Cardiac septum (tissue), 1 donor: ENCODE data around the gene RMND5A. TPM values are rescaled to one million over a fixed set of nuclear protein-coding genes. Genes with fewer than 3 reads are reported as not detected.
A peak's percentile ranks its signal among the peaks of the same experiment; 100 is the strongest.
"Not testable (repeated sequence)": the region's sequence is repeated elsewhere in the genome, so short reads cannot be mapped to it uniquely, and the experiment has no call there.

Experiments
- DNase-seq: peaks from one replicate; pipeline ENCODE4 v3.0.0-alpha.2; 2020; ENCODE audit warnings: low spot score
- intact Hi-C: fragments of 100-400 bp; cut with DNase I; formaldehyde crosslinking; loops from one replicate; pipeline ENCODE4 v1.14.0; 2022
- long read RNA-seq: library from polyadenylated mRNA; unstranded; transcript quantifications from one replicate; pipeline ENCODE4 v2.0.0, GENCODE V29; 2021
- total RNA-seq: library from RNA; stranded (reverse); fragmentation: NEBNext Ultra II Directional; extraction: Animal tissue kit (Norgen Biotek cat#: 25700); gene quantifications from one replicate; pipeline ENCODE4 v1.2.1, GENCODE V29; 2021
- donor health status: DM: no; HTN: no; CAD: no.

Gene RMND5A, protein sequence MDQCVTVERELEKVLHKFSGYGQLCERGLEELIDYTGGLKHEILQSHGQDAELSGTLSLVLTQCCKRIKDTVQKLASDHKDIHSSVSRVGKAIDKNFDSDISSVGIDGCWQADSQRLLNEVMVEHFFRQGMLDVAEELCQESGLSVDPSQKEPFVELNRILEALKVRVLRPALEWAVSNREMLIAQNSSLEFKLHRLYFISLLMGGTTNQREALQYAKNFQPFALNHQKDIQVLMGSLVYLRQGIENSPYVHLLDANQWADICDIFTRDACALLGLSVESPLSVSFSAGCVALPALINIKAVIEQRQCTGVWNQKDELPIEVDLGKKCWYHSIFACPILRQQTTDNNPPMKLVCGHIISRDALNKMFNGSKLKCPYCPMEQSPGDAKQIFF
- 96.6 TPM for total RNA-seq
- long read RNA-seq, full-length matches to known transcripts, result 63 of 80 reads
- long read RNA-seq, partial matches to known transcripts, result 4 of 80 reads
- long read RNA-seq, other reads (novel, unspliced or antisense), result 13 of 80 reads

DNA sequence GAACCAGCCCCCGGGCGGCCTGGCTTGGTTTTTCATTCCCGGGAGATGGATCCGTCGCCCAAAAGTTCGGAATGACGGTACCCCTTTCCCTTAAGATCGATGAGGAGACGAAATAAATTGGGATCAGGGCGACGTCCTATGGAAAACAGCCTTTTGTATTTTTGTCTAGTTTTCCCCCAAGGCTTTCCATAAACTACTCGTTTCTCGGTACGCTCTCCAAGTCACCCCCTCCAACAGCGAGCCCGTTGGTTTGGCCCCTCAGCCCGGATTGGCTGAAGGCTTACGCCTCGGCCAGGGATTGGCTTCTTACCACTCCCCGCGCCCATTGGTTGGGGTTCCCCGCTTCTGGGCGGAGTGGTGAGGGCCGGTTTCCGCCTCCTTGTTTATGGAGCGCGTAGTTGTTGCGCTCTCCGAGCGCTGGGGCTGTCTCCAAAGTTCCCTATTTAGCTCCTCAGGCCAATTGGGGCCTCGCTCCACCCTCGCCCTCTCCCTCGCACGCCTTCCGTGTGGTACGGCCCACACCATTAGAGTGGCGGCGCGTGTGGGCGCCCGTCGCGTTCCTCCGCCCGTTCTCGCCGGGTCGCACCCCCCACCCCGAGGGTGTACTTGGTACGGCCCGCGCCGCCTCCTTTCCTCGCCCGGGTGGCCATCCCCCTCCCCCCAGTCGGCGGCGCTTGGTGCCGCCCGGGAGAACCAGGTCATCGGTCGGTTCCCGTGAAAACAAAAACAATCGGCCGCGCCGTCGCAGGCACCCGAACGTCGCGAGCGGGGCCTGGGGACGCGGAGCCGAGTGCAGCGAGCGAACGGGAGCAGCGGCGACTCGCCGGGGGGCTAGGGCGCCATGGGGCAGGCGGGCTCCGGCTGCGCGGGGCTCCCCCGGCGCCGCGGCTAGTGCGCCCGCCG, at the start of gene RMND5A:
Gene RMND5A (plus strand): TSS at position 655 of the 903 bp plus-strand sequence. CDS start 377 bp downstream, outside the sequence.
- peak; percentile 97 for DNase-seq
- intact Hi-C loops, result not testable (repeated sequence)

DNA sequence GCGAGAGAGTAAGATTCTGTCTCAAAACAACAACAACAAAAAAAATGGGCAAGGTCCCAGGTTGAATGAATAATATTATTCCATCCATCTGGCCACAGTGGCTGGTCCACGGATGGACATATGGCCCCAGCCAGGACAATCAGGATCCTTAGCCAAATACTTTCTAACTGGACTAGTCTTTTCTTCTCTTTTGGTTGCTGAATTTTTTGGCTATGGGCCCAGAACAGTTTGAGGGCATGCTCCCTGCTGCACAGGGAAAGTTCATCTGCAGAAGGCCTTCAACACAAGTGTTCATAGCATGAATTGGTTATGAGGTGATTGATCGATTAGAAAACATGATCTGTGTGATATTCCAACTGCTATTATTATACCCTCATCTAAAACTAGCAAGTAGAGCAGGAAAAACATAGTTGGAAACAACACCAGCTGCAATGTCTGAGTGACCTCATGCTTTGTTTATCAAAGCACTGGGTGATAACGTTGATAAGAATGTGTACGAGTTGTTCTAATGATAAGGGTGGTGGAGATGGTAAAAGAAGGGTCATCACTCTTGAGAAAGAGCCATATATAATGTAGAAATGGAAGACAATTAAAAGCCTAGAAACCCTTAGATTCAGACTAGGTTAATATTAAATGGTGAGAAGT, 48.6 kb upstream of the RMND5A start:
- DNase-seq, result no peak
- intact Hi-C loops, result loop anchor here (10.0 kb wide), 1 partner anchor 47 kb away; the partner anchor contains the start of gene RNF103

DNA sequence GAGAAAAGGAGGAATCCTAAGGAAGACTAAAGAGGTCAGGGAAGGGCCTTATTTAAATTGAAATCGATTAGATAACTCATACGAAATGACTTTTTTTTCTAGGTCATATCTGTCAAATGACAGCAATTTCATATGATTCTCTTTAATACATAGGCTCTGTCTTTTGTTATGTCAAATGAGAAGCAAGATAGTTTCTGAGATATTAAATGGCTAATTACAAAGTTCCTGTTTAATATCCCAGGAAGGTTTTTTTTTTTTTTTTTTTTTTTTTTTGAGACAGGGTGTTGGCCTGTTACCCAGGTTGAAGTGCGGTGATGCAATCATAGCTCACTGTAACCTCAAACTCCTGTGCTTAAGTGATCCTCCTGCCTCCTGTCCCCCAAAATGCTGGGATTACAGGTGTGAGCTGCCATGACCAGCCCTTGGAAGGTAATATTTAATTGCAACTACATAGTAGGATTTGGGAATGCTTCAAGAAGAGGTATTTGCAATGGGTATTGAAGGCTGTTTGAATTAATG, 48.0 kb upstream of the RMND5A start:
- intact Hi-C loops, result loop anchor here (10.0 kb wide), 1 partner anchor 47 kb away; the partner anchor contains the start of gene RNF103
- no peak for DNase-seq

DNA sequence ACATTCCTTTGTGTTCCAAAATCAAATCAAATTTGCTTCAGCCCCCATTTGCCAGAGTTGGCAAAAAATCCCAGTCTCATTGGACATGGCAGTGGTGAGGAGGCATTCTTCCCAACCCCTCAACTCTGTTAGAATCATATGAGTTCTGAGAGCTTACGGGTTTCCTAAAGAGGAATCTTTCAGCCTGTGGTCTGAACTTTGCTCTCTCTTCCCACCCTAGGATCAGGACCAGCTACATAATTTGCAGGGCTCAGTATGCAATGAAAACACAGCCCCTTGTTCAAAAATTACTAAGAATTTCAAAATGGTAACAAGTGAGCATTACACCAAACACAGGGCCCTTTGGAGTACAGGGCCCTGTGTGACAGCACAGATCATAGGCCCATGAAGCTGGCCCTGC, 47.1 kb upstream of the RMND5A start:
- intact Hi-C loops, result loop anchor here (10.0 kb wide), 1 partner anchor 48 kb away; the partner anchor contains the start of gene RNF103
- no peak for DNase-seq

DNA sequence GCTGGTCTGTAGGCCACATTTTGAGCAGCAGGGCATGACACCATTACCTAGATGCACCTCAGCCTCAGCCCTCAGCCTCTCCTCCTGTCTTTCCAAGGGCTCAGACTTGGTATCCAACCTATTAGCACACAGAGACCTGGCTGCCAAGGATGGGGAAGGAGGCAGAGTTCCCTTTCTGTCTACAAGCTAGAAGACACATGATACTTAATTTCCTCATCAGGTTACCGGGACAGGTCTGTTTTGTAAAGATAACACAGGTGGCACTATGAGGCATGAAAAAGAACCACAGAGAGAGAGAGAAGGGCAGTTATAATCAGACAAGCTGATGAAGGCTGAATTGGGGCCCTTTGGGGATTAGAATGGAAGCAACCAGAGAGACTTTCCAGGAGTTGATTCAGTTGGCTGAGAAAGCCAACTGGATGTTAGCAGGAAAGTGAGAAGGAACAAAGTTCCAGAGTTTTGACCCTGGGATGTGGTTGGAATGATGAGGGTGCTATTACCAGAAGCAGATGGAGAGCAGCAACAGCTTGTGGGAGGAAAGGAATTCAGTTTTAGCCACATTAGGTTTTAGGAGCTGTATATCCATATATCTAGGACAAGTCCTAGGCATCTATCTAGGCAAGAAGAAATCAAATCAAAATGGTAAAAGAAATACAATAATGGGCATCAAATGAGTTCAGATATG, 46.0 kb upstream of the RMND5A start:
- no peak for DNase-seq
- intact Hi-C loops, result loop anchor here (2.0 to 10.0 kb wide), 2 partner anchors 29 to 49 kb away; partner anchors contain the start of gene RNF103

DNA sequence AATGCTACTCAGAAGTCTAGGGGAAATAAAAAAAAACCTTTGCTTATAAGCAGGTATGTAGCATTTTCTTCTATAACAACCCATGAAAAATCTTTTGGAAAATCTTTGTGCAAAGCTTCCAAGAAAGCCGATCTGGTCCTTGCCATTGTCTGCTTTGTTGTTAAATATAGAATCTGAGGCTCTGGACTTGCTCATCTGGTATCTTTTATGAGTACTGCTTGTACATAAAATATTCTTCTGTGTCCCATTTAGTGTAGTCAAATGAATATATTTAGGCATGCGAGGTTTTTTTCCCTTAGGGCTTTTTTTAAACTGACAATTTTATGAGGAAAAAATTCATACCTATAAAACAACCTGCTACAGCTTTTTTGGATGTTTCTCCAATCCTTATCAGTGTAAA, 45.0 kb upstream of the RMND5A start:
- intact Hi-C loops, result loop anchor here (2.0 to 10.0 kb wide), 2 partner anchors 28 to 50 kb away; partner anchors contain the start of gene RNF103
- no peak for DNase-seq

DNA sequence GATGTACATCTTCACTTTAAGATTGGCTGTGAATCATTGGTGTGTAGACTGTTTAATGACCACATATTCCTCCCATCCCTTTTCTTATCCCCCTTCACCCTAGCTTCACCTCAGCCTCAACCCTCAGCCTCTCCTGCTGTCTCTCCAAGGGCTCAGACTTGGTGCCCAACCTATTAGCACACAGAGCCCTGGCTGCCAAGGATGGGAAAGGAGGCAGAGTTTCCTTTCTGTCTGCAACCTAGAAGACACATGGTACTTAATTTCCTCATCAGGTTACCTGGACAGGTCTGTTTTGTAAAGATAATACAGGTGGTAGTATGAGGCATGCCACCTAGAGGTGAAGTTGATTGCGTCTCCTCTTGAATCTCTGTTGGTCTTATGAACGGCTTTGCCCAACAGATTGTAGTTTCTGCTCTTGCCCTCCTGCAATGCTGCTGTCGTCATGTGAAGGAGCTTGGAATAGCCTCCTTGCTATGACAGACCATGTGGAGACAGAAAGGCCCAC, 44.5 kb upstream of the RMND5A start:
- intact Hi-C loops, result loop anchor here (2.0 to 10.0 kb wide), 2 partner anchors 27 to 51 kb away; partner anchors contain the start of gene RNF103

DNA sequence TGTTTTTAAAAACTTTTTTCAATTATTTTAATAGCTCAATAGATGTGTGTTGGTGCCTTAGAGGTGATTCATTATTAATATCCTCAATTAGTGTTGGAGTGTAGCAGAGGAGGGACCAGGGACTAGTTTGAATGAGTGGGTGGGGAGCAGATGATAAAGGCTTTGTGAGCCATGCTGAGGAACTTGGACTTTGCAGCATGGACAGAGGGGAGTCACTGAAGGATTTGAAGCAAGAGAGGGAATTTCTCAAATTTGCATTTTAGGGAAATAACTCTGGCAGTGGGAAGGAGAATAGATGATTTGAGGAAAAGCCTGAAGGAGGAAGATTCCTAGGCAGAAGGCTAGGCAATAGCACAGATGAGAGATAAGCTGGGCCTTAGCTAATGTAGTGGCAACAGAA, 42.3 kb upstream of the RMND5A start:
- no peak for DNase-seq
- intact Hi-C loops, result loop anchor here (10.0 kb wide), 1 partner anchor 53 kb away; the partner anchor contains the start of gene RNF103

More for the DNA sequence above, 44.5 kb upstream of the RMND5A start:
- no peak for DNase-seq

DNA sequence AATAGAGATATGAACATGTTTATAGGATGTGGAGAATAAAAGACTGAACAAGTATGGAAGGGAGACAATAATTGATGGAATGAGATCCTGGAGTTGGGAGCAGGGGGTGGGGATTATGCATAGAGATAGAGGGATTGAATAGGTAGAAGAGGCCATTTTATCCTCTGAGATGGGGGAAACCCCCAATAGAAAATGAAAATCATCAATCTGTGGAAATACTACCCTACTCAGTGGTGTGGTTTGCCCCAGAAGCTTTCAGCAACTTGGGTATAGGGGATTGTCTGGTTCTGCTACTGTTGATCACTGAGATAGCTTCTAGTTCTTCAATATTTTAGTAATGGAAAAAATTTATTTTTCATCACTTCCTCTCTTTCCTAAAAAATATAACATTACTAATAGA, 41.1 kb upstream of the RMND5A start:
- intact Hi-C loops, result loop anchor here (10.0 kb wide), 1 partner anchor 54 kb away; the partner anchor contains the start of gene RNF103
- DNase-seq, result no peak

DNA sequence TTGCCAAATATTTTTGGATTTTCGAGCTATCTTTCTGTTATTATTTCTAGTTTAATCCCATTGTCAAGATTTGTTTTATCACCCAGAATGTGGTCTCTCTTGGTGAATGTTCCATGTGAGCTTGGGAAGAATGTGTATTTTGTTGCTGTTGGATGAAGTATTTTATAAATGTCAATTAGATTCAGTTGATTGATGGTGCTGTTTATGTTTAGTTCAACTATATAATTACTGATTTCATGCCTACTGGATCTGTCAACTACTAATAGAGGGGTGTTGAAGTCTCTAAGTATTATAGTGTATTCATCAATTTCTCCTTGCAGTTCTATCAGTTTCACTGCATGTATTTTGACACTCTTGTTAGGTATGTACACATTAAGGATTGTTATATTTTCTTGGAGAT, 34.7 kb upstream of the RMND5A start:
- intact Hi-C loops, result no loop called here
- no peak for DNase-seq

DNA sequence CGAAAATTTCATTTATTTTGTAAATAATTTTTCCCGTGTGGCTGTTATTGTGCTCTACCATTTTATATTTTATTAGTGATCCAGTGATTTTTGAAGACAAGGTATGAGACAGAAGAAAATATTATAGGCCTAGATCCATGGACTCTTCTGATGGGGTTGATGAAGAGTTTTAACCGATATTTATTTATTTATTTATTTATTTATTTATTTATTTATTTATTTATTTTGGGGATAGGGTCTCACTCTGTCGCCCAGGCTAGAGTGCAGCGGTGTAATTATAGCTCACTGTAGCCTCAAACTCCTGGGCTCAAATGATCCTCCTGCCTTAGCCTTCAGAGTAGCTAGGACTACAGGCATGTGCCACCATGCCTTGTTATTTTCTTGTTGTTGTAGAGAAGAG, 33.6 kb upstream of the RMND5A start:
- intact Hi-C loops, result no loop called here
- no peak for DNase-seq

DNA sequence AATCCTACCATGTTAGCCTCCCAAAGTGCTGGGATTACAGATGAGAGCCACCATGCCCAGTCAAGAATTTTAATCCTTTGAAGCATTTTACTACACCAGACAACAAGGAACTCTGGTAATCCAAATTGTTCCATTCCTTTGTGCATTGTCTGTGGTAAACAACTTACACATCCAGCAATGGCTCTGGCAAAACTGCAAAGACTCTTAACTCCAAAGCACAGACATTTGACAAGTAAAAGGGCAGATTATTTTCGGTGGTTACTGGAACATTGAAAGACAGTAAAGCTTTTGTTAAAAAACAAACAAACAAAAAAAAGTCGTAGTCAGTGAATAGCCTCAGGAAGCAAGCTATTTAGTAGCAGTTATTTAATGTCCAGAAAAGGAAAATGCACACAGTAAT, 33.2 kb upstream of the RMND5A start:
- DNase-seq, result no peak
- intact Hi-C loops, result no loop called here

DNA sequence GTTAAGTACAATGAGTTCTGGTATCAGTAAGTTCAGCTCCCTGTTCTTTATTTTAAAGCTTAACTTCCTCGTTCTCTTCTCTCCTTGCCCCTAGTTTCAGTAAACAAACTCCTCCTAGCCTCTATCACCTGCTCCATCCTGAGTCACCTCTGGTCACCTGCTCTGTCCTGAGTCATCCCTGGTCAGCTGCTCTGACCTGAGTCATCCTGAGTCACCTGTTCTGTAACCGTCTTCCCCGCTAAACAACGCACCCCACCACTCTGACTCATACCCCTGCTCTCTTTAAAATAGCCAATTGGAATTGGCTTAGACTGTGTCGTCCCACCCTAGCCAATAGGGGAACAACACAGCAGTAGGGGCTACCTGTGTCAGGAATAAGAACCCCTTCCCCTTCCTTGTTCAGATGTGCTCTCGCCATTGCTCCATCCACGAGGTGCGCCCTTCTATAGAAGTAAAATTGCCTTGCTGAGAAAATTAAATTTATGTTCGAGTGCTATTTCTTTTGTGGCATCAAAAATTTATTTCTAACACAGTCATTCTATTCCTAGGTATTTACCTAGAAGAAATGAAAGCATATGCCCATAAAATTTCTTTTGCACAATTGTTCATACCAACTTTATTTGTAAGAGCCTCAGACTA, 24.9 kb upstream of the RMND5A start:
- intact Hi-C loops, result no loop called here
- no peak for DNase-seq

DNA sequence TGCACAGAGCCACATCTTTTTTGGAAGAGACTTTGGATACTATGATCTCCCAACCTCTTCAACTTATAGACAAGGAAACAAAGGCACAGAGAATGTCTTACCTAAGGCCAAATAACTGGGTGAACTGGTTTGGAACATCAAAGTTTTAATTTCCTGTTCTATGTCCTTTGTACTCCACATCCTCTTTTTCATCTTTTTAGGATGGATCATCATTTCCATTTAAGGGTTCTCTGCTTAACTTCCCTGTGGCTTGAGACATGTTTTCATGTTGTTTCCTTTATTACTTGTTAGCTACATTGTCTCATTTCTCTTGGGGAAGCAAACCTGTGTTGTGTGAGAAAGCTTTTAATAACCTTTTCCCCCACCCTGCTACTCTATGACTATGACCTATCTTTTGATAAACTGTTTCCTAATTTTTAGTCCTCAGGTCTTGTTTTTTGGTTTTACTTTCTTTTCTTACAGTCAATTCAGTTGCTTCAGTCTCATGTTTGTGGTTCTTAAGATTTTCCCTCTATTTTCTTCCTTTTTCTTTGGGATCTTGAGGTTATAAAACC, 22.5 kb upstream of the RMND5A start:
- DNase-seq, result no peak

DNA sequence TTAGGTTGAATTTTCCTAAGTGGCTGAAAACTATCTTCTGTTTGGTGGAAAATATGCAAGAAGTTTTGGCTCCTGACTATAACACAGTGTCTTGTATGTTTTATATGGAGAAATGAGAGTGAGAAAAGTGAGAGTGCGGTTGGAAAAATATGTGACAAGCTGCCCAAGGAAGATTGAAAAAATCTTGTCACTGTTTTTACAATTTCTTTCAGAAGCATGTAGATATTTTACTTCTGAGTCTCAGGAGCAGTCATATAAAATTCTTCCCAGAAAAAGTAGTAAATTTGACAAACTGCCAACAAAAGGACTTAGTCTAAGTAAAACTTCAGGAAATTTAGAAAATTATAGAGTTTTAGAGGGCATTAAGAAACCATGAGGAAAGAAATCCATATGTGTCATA, 19.4 kb upstream of the RMND5A start:
- DNase-seq, result no peak
- intact Hi-C loops, result loop anchor here (10.0 kb wide), 2 partner anchors 106 to 306 kb away; no protein-coding TSS in a partner anchor

More for the DNA sequence above, 22.5 kb upstream of the RMND5A start:
- intact Hi-C loops, result no loop called here

DNA sequence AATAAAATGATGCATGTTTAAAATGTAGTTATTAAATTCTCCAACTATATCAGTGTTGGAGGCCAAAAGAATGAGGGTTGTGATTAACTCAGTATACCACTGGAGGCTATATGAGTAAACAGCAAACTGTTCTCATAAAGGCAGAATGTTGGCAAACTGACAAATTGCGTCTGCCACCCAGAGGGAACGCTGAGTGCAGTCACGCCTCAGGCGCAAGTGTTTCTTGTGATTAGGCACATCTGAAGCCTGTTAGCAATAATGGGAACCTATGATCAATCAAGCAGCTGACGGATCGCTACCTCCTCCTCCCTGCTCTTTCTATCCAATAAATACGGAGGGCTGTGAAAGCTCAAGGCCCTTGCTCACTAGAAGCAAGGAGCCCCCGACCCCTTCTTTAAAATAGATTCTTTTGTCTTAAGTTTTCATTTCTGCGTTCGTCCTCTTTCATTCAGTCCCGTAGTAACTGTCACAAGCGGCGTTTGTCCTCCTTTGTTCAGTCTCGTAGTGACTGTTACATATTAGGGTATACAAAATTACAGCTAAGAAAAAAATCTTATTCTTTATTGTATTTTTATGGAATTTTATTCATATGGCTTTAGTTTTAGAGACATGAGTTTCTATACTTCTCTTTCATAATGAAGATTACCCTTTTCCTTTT, 16.3 kb upstream of the RMND5A start:
- intact Hi-C loops, result loop anchor here (2.0 to 10.0 kb wide), 3 partner anchors 29 to 309 kb away; no protein-coding TSS in a partner anchor
- peak; percentile 78 for DNase-seq
